NOMO-1 treated with DMSO at 0.1 percent for 48 hours (cell line): ENCODE data around the gene STXBP5.

ENCODE experiments used
- DNase-seq: peaks from one replicate; lab custom pipeline; 2025; ENCODE audit not compliant: unreplicated experiment; lab: John Stamatoyannopoulos, UW

Gene STXBP5

GRCh38 chr6:147177286-147177685 is 26.9 kb upstream of the STXBP5 start:
- no peak for DNase-seq

GRCh38 chr6:147178355-147178754 is 25.9 kb upstream of the STXBP5 start:
- no peak for DNase-seq

DNA sequence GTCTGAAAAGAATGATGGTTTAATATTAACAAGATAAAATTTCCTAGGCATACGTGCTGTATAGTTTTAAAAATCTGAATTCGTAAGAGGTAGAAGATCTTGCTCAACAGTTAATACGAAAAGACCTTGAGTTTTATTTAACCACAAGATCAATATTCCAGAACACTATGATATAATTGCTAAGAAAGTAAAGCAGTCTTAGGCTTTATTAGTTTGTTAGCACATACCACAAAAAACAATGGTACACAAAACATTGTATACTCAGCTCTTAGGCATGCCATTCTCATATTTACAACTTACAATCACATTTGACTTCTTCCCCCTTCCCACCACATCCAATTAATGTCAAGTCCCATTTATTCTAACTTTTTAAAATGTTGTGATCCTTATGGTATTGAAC is 24.4 kb upstream of the STXBP5 start:
- no peak for DNase-seq

- no peak for DNase-seq
Measured at GRCh38 chr6:147180926-147181325, 23.3 kb upstream of the STXBP5 start.

- DNase-seq: no peak
Measured at GRCh38 chr6:147184379-147184778, 19.8 kb upstream of the STXBP5 start.

DNA sequence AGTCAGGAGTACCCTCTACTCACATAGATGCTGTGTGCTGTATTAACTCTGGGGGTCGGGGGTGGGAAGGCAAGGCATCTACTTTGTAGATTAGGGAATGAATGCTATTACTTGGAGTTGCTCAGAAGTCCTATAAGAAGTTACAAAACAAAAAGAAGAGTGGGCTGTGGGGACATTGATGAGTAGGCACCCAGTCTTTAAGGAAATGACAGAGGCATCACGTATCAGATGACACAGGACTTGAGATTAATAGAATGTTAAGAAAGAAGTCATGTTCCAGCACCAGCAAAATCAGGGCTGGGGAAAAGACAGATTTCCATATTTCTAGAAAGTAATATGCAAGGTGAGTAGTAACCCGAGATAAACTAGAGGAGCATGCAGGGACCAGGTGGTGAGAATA is 19.0 kb upstream of the STXBP5 start:
- no peak for DNase-seq

- DNase-seq: no peak
Measured at GRCh38 chr6:147190556-147190955, 13.7 kb upstream of the STXBP5 start.

DNA sequence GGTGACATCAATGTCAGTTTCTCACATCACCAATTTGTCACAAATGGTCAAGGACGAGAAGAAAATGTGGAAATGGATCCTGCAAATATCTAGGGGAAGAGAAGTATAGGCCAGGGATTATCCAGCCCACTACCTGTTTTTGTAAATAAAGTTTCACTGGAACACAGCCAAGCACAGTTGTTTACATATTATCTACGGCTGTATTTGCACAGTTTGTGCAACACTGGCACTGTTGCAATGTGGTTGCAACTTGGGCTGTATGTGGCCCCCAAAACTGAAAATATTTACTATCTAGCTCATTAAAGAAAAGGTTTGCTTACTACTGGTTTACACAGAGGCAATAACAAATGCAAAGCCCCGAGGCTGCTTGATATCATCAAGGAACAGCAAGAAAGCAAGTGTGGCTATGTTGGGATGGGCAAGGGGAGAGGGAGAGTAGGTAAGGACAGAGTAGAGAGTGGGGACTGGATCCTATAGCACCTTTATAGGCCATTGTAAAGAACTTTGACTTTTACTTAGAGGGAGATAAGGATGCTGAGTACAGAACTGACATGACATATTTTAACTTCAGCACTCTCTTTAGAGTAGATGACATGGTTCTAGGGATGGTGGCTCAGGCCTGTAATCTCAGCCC is 11.8 kb upstream of the STXBP5 start:
- no peak for DNase-seq

DNA sequence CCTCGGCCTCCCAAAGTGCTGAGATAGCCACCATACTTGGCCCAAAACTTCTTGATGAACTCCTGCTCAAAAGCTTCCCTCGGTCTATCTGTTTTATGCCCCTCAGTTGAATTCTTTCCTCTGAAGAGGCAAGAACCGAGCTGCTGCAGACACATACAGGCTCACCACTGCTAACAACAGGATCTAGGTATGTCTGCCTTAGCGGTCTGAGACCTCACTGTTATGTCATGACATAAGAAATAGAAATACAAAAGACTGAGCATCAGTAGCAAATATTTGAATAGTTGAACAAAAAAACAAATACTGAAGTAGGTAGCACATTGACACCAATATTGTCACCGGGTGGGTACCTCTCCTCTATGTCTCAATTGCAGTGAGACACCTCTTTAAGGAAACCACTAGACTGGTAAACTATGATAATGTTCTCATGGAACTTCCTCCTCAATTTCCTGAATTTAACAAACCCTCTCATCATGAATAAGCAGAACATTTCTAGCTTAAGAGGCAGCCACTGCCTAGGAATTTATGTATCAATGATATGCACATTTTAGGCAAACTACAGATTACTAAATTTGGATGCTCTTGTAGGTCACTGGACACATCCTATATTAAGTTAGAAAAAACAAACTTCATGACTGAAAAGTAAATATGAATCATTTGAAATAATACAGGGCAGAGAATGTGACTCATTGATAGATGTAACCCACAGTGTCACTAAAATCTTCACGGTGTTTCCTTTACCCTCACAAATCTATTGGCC is 9.4 kb upstream of the STXBP5 start:
- peak; percentile 71 for DNase-seq

DNA sequence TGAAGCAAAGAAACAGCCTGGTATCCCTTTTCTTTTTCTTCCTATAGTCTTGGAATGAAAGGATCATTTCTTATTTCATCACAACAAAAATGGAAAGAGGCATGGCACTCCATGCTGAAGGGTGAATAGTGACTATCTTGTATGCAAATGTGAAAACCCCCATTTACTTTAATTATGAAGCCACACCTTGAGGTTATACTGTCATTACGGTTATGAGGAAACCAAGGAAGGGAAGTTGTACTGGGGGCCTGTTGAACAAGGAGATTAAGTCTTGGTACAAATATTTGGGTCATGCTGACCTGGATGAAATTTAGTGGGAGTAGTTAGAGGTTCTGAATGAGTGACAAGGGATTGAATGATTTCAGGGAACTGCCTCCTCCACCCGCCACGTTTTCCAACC is 8.7 kb upstream of the STXBP5 start:
- DNase-seq: peak; percentile 59

DNA sequence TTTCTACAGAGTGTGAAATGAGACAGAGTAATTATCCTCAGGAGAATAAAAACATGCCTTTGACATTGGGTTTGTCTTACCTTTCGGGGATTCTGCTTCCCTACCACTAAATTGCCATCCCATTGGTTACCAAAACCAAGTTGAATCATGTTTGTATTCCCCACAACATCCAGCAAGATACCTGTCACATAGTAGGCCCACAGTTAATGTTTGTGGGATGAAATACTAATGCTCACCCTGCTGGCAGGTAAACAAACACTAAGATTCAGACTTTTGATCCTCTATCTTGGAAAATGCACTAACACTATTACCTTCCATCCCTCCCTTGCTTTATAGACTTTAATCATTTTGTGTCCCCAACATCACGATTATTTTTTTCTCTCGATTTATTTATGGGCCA is 8.2 kb upstream of the STXBP5 start:
- no peak for DNase-seq

GRCh38 chr6:147200711-147201110 is 3.5 kb upstream of the STXBP5 start:
- DNase-seq: no peak

DNA sequence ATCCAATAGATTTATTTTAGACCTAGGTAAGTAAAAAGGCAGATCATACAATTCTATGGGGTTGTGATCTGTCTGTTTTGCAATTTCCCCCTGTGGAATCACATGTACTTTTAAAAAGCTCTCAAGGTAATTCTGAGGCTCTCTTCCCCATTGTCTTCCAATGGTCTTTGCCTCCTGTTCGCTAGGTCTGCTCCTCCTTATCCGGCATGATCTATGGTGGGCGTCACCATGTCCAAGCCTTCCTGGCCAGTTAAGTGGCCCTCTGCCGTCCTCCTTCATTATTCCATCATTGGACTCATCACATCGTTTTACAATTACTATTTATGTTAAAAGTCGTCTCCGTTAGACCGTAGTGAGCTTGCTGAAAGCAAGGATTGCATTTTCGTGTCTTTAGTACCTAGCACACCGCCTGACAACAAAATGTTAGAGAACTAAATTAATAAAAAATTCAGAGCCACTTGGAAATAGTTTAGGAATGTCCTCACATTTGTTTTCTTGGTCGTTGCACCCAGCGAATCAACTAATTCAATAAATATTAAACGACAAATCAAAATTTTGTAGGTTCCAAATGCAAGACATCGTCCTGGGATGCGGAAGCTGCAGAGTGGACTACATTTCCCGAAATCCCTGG is 2.2 kb upstream of the STXBP5 start:
- peak; percentile 79 for DNase-seq

DNA sequence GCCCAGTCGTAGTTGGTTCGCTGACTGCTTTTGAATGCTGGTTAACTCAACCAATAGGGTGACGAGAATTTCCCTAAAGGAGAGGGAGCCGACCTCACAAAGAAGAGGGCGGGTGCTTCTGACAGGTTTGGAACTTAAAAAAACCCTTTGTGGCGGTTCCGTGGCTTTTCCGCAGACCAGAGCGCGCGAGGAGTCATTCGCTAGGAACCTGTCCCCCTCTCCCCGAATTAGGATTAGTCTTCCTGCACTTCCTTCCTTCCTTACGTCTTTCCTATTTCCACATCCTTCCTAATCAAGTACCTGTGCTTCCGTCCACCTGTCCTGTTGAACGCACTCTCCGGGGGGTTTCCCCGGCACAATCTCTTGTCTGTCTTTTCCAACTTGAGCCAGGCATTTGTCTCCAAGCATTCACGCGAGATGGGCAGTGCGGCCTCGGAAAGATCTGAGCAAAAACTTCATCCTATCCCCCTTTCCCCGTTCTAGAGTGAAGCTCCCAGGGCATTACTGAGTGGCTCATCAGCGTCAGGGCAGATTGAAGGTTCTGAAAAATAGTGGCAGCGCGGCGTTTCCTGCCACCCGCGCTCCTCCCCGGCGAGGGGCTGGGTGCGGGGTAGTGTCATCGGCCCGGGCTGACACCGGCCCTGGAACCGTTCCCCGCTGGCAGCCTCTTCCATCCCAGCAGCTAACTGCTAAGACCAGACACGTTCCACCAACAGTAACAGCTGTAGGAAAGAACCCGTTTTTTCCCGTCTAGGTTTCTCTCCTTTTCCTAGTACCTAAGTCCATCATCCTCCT is 1.5 kb upstream of the STXBP5 start:
- DNase-seq: peak; percentile 97

GRCh38 chr6:147203311-147204059 is 732 bp upstream of the STXBP5 start:
- DNase-seq: peak; percentile 67

GRCh38 chr6:147204843-147205311 is 660 bp downstream of the STXBP5 start:
- no peak for DNase-seq

DNA sequence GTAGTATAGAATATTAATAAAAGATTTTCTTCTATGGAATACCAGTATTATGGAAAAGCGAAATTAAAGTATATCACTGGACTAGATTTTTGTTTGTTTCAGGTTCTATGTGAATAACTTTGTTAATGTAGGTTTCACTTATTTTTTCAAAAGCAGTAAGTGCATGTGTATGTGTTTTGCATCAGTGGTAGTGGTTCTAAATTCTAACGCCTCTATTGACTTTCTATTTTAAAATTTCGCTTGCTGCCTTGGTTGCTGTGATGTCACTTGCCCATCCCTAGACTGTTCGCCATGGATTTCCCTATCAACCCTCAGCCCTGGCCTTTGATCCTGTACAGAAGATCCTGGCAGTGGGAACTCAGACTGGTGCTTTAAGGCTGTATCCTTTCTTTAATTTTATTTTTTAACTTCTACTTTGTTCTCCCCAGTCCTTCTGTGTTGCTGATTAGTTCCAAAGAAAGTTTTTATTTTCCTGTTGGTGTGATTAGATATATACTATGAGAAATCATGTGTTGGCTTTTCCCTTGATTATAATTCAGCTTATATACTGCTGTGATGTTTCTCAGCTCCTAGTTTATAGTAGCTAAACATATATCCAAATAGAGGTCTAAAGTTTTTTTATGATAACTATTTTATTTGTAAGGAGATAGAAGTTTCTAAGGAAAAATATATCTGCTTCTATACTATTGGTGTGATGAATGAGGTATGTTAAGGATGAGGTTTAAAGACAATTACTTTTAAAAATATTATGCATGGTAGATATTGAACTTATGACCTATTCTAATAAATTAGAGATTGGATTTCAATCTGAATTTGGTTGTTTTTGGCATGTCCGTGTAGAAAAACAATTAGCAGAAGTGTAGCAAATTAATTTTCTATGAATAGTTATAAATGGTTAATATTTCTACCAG is 1.7 kb downstream of the STXBP5 start:
- DNase-seq: no peak

- no peak for DNase-seq
Measured at GRCh38 chr6:147207351-147207750, 3.1 kb downstream of the STXBP5 start.

DNA sequence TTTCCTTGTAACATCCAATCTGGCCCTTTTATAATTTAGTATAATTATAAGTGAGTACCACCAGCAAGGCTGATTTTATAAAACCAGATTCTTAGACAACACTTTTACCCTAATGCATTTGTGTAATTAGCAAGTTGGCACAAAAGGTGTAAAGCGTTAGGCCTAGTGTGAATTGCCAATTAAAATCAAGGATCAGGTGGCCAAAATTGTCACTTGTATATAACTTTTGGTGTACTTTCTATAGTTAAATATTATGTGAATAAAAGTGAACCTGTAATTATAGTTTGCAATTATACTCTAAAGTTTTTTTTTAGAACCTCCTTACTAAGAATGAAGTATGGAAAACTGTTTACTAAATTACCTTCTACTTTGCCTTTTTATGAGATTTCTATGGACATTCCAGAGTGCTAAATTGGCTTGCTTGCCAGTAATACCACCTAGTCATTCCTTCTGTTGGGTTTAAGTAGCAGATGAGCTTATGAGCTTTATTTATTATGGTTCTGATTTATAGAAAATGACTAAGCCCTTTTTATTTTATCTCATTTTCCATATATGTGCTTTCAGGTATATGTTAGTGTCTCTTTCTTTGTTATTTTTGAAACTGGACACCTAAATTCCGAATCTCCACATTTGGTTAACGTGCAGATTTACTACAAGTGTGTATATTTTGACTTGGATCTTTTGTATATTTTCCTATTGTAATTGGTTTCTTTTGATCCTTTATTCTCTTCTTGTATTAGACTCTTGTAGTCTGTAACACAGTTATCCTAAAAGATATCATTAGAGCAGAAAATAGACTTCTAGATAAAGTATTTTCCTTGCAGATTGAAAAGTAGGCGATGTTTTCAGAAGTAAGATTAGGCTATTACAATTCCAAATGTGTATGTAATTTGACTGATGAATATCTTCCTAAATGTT is 3.9 kb downstream of the STXBP5 start:
- no peak for DNase-seq
